PFSK-1 (cell line): ENCODE results near the gene FAM111A.

ENCODE experiments used
- FOXP2 ChIP-seq: optimal IDR thresholded peaks from 2 replicates; pipeline ENCODE3; 2011; ENCODE audit warnings: borderline replicate concordance, control low read depth, inconsistent platforms; ENCODE audit not compliant: insufficient read depth; ENCODE audit errors: extremely low read length, extremely low read depth
- POLR2AphosphoS5 ChIP-seq: IDR thresholded peaks from 2 replicates; pipeline ENCODE4 v1.6.1; 2012; ENCODE audit warnings: low read depth, mild to moderate bottlenecking, control low read depth, low read length, moderate library complexity
- SIN3A ChIP-seq: IDR thresholded peaks from 2 replicates; pipeline ENCODE4 v1.6.1; 2012; ENCODE audit warnings: mild to moderate bottlenecking, low read length, moderate library complexity, borderline replicate concordance; ENCODE audit not compliant: insufficient read depth
- TAF1 ChIP-seq: IDR thresholded peaks from 2 replicates; pipeline ENCODE4 v1.6.1; 2012; ENCODE audit warnings: low read length, control low read depth, borderline replicate concordance; ENCODE audit not compliant: insufficient read depth
- TF ChIP-seq, protein P1 (sequence below), 2 experiments: IDR thresholded peaks; 2 replicates each; pipeline versions ENCODE4 v1.6.1 to v1.8.0; 2011 to 2012; ENCODE audit warnings: low read depth in 2 of 2, low read length in 2 of 2, control low read depth in 1 of 2, inconsistent platforms in 1 of 2, mild to moderate bottlenecking in 1 of 2, moderate library complexity in 1 of 2; ENCODE audit not compliant: insufficient read depth in 1 of 2

Gene FAM111A

DNA sequence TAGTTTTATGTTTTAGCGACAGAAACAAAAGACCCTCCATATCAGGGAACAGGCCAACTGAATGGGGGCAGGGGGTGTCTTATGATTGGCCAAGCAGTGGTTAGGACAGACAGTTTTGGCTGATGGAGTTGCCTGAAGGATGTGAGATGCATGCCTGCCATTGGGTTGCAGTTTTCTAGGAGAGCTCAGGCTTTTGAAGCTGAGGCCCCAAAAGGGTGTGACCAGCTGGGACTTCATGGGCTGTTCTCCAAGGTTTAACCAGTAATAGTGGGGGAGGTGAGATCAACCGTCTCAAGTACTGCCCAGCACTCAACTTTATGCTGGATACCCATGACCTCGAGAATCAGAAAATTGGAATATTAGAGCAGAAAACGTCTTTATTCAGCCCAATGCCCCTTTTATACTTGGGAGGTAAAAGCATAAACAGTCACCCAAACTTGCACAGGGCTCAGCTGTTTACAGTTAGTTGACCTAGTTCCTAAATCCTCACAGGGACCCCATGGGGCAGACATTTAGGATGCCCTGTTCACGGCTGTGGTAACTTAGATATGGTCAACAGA lies 42.8 kb downstream of the FAM111A start:
- no peak for TF ChIP-seq TAF1
- TF ChIP-seq FOXP2: no peak

DNA sequence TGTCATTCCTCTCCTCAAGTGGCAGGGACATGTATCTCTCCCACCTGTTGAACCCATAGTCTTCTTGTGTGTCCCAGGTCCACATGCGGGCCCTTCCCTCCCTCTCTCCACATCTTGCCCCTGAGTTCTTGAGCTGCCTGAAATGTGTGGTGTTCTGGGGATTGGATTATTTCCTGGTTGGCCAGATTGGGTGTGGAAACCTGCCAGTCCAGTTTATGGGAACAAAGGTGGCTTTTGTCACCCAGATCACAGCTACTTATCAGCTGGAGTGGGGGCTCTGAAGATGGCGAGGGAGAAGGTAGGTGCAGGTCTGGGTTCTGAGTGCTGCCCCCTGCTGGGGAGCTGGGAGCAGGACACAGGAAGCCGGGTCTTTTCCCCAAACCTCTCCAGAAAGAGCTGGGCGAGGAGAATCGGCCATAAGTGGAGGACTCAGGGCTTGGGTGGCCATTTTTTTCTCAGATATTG lies 43.5 kb downstream of the FAM111A start:
- TF ChIP-seq, protein P1, sequence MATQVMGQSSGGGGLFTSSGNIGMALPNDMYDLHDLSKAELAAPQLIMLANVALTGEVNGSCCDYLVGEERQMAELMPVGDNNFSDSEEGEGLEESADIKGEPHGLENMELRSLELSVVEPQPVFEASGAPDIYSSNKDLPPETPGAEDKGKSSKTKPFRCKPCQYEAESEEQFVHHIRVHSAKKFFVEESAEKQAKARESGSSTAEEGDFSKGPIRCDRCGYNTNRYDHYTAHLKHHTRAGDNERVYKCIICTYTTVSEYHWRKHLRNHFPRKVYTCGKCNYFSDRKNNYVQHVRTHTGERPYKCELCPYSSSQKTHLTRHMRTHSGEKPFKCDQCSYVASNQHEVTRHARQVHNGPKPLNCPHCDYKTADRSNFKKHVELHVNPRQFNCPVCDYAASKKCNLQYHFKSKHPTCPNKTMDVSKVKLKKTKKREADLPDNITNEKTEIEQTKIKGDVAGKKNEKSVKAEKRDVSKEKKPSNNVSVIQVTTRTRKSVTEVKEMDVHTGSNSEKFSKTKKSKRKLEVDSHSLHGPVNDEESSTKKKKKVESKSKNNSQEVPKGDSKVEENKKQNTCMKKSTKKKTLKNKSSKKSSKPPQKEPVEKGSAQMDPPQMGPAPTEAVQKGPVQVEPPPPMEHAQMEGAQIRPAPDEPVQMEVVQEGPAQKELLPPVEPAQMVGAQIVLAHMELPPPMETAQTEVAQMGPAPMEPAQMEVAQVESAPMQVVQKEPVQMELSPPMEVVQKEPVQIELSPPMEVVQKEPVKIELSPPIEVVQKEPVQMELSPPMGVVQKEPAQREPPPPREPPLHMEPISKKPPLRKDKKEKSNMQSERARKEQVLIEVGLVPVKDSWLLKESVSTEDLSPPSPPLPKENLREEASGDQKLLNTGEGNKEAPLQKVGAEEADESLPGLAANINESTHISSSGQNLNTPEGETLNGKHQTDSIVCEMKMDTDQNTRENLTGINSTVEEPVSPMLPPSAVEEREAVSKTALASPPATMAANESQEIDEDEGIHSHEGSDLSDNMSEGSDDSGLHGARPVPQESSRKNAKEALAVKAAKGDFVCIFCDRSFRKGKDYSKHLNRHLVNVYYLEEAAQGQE (IDR thresholded peaks at IDR 0.05; ENCODE audit: insufficient read depth in 1 of 2, low read depth in 2 of 2, low read length in 2 of 2): no peak
- TF ChIP-seq TAF1: no peak
- no peak for TF ChIP-seq FOXP2
- no peak for TF ChIP-seq POLR2AphosphoS5
- no peak for TF ChIP-seq SIN3A

DNA sequence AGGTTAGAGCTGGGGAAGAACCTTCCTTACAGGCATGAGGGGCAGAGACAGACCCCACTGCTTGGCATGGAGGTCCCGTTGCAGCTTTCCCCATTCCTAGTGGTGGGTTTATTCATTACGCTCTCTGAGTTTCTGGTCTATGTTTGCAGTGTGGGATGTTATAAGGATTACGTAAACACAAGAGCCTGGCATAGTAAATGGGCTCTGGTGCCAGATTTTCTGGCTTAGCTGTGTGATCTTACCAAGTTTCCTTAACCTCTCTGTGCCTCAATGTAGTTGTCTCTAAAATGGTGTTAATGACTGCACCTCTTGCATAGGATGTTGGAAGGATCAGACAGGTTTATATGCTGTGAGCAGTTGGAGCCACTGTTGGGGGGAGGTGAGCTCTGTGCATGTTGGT lies 44.4 kb downstream of the FAM111A start:
- TF ChIP-seq, protein P1 (IDR thresholded peaks at IDR 0.05; ENCODE audit: insufficient read depth in 1 of 2, low read depth in 2 of 2, low read length in 2 of 2): no peak
- TF ChIP-seq TAF1: no peak
- TF ChIP-seq POLR2AphosphoS5: no peak
- TF ChIP-seq FOXP2: no peak
- no peak for TF ChIP-seq SIN3A

DNA sequence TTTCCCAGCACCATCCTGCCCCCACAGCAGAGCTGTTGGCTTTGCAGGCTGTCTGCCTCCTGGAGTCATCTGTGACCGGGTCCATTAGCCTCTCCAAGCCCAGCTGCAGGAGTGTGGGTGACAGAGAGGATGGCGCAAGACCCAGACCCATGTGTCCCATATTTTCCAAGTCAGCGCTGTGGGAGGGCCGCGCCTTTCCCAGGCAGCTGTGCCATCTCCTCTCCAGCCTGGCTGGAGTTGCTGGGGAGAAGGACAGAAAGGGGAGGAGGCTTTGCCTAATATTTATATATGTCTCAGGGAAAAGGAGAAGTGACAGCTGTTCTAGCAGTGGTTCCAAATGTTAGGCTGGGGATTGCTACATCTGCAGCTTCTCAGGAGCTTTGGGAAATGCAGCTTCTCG lies 44.9 kb downstream of the FAM111A start:
- no peak for TF ChIP-seq SIN3A
- TF ChIP-seq FOXP2: no peak
- TF ChIP-seq POLR2AphosphoS5: no peak
- TF ChIP-seq, protein P1 (IDR thresholded peaks at IDR 0.05; ENCODE audit: insufficient read depth in 1 of 2, low read depth in 2 of 2, low read length in 2 of 2): no peak

DNA sequence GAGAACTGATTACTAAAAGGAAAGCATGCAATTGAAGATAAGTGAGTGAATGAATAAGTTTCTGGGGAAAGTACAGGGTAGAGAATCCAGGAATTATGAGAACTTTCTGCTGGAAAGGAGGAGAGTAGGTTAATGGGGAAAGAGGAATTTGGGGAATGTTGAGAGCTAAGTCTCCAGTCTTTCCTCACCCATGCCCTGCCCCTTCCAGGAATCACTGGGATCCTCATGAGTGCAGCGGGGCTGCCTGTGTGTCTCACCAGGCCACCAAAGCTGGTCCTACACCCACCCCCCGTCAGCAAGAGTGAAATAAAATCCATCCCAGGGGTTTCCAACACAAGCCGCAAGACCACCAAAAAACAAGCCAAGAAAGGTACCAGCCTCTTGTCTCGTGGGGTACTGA lies 46.3 kb downstream of the FAM111A start:
- TF ChIP-seq, protein P1 (IDR thresholded peaks at IDR 0.05; ENCODE audit: insufficient read depth in 1 of 2, low read depth in 2 of 2, low read length in 2 of 2): no peak
